Measurements from ENCODE around the gene IL20RA. TPM values are rescaled to one million over a fixed set of nuclear protein-coding genes. Genes with fewer than 3 reads are reported as not detected.

Gene IL20RA
- total RNA-seq, 4 donors from 2014 or later = 0.27 to 8.1 (median 2.6) TPM

DNA sequence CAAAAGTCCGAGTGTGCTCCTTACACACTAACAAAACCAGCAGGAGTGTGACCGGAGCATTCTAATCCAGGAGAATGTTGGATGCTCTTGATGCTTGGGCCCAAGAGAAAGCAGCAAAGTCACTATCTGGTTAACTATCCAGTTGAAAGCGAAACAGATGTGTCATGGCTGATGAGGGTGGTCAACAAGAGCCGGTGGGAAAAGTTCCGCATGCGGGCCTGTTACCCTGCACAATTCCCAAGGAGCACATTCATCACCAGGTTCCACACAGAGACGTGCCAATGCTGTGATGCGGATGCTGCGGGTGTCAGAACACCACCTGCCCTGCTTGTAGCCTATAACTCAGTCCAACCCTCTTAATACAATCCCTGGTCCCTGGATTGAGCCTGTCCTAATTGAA, 38.7 kb downstream of the IL20RA start:
- Histone ChIP-seq H3K4me3 (replicated peaks in 1 of 3) (no peak overlapping the region), H3K36me3 (no peaks in the 10 kb centered on the region), H3K27ac (no peak overlapping the region), H3K9me3 (no peaks in the 10 kb centered on the region), H3K4me1 (no peaks in the 10 kb centered on the region), H3K27me3 (no peaks in the 10 kb centered on the region)
- 92 to 99% methylated on average over 9 of the region's 9 CpGs for WGBS, 2 donors
- intact Hi-C loops (cut with DNase I) = no loop called here
- TF ChIP-seq POLR2A (IDR thresholded peaks at IDR 0.05) = no peak
- DNase-seq = no peak

DNA sequence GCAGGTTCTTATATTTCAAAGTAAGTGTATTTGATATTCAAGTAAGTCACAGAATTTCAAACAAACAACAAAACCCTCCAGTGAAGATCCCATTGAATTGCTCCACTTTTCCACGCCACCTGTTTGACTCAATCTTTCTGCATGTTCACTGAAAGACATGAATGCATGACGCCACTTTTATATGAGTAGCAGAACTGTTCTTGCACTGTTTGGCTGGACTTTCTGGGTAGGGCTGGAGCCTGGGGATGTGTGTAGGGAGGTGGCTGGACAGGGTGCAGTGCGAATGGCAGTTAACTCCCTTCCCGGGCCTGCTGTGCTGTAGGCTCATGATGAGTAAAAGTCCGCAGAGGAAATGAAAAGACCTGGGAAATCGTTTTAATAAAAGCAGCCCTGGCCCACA, 39.7 kb downstream of the IL20RA start:
- DNase-seq = no peak
- Histone ChIP-seq H3K36me3 (no peaks in the 10 kb centered on the region), H3K4me3 (replicated peaks in 1 of 3) (no peak overlapping the region), H3K4me1 (no peaks in the 10 kb centered on the region), H3K27me3 (no peaks in the 10 kb centered on the region), H3K9me3 (no peaks in the 10 kb centered on the region), H3K27ac (no peak overlapping the region)
- TF ChIP-seq, protein P1, sequence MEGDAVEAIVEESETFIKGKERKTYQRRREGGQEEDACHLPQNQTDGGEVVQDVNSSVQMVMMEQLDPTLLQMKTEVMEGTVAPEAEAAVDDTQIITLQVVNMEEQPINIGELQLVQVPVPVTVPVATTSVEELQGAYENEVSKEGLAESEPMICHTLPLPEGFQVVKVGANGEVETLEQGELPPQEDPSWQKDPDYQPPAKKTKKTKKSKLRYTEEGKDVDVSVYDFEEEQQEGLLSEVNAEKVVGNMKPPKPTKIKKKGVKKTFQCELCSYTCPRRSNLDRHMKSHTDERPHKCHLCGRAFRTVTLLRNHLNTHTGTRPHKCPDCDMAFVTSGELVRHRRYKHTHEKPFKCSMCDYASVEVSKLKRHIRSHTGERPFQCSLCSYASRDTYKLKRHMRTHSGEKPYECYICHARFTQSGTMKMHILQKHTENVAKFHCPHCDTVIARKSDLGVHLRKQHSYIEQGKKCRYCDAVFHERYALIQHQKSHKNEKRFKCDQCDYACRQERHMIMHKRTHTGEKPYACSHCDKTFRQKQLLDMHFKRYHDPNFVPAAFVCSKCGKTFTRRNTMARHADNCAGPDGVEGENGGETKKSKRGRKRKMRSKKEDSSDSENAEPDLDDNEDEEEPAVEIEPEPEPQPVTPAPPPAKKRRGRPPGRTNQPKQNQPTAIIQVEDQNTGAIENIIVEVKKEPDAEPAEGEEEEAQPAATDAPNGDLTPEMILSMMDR (IDR thresholded peaks at IDR 0.05) = no peak
- no peak for TF ChIP-seq POLR2A (IDR thresholded peaks at IDR 0.05)
- 89 to 92% methylated on average over 6 of the region's 6 CpGs for WGBS, 2 donors
- intact Hi-C loops (cut with DNase I) = no loop called here

DNA sequence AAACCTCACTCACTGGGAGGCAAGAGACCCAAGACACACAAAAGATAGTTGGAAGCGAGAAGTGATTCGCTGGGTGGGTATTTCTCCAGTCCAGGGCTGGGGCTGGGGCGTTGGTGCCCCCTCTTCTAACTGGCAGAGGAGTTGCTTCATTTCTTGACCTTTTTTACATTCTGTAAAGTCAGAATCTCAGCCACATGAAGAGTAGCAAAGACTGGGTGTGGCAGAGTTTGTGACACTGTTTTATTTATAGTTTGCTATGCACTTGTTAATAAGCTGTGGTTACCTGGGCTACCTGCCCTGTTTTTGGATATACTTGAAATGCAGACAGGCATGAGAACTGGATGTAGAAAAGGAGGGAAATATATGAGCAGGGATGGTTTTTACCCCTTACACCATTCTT, 42.3 kb downstream of the IL20RA start:
- no peaks in the 10 kb centered on the region for H3K36me3 ChIP-seq
- intact Hi-C loops (cut with DNase I) = no loop called here
- TF ChIP-seq, protein P1 (IDR thresholded peaks at IDR 0.05) = no peak
- no peak for TF ChIP-seq POLR2A (IDR thresholded peaks at IDR 0.05)
- no peaks in the 10 kb centered on the region for H3K27me3 ChIP-seq
- no peaks in the 10 kb centered on the region for H3K4me1 ChIP-seq
- H3K4me3 ChIP-seq (replicated peaks in 1 of 3) = no peak overlapping the region
- H3K9me3 ChIP-seq = no peaks in the 10 kb centered on the region
- H3K27ac ChIP-seq = no peak overlapping the region
- no peak for DNase-seq
- 61 to 84% methylated on average over 3 of the region's 3 CpGs for WGBS, 2 donors

DNA sequence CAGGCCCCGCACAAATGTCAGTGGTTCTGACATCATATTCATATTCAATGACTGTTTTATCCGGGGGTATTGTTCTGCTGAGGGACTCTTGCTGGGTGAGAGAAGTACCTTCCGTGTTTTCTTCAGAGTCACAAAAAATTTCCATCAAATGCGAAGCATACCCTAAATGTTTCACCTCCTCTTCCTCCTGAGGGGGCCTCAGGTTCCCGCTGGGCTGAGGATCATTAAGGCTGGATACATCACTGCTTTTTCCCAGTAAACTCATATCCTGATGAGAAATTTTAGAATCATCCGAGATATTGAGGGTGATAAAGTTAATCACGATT, 42.8 kb downstream of the IL20RA start:
- H3K4me3 ChIP-seq (replicated peaks in 1 of 3) = no peak overlapping the region
- intact Hi-C loops (cut with DNase I) = no loop called here
- H3K9me3 ChIP-seq = no peaks in the 10 kb centered on the region
- H3K36me3 ChIP-seq = no peaks in the 10 kb centered on the region
- no peaks in the 10 kb centered on the region for H3K27me3 ChIP-seq
- TF ChIP-seq, protein P1 (IDR thresholded peaks at IDR 0.05) = no peak
- no peak for TF ChIP-seq POLR2A (IDR thresholded peaks at IDR 0.05)
- WGBS, 2 donors = 67 to 68% methylated on average over 7 of the region's 7 CpGs
- H3K27ac ChIP-seq = no peak overlapping the region
- H3K4me1 ChIP-seq = no peaks in the 10 kb centered on the region
- DNase-seq = no peak

DNA sequence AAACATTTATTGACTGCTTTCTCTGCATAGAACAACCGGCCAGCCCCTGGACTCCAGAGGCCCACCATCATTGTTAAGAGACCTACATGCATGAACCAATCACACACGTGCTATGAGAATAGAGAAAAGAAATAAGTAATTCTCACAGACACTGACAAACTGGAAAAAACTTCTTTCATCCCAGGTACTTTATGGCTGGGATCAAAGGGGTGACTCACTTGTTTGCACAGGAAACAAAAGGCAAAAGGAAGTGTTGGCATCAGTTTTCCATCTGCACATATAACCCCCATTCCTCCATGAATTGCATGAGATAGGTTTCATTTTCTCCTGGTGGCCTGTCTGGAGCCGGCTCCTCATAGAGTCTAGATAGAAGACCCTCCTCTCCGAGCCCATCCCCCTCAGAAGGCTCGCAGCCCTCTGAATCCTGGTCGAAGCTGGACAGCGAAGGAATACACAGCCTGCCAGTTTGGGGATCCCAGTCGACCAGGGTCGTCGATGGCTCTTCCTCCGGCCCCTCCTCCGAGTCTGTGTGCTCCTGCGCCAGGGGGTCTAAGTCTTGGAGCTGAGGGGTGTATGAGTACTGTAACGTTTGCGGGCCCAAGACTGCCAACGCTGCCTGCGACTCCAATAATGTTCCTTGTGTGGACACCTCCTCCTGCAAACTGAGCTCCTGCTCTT, 43.3 kb downstream of the IL20RA start:
- Histone ChIP-seq H3K4me3 (replicated peaks in 1 of 3) (no peak overlapping the region), H3K27me3 (no peaks in the 10 kb centered on the region), H3K4me1 (no peaks in the 10 kb centered on the region), H3K27ac (no peak overlapping the region), H3K36me3 (no peaks in the 10 kb centered on the region), H3K9me3 (no peaks in the 10 kb centered on the region)
- no peak for DNase-seq
- TF ChIP-seq, protein P1 (IDR thresholded peaks at IDR 0.05) = no peak
- TF ChIP-seq POLR2A (IDR thresholded peaks at IDR 0.05) = no peak
- intact Hi-C loops (cut with DNase I) = no loop called here
- 57 to 67% methylated on average over 11 to 17 of the region's 17 CpGs for WGBS, 2 donors

All from thyroid gland (tissue), 4 donors.